Measurements from ENCODE around the gene CEP78.

- TF ChIP-seq, protein P1, sequence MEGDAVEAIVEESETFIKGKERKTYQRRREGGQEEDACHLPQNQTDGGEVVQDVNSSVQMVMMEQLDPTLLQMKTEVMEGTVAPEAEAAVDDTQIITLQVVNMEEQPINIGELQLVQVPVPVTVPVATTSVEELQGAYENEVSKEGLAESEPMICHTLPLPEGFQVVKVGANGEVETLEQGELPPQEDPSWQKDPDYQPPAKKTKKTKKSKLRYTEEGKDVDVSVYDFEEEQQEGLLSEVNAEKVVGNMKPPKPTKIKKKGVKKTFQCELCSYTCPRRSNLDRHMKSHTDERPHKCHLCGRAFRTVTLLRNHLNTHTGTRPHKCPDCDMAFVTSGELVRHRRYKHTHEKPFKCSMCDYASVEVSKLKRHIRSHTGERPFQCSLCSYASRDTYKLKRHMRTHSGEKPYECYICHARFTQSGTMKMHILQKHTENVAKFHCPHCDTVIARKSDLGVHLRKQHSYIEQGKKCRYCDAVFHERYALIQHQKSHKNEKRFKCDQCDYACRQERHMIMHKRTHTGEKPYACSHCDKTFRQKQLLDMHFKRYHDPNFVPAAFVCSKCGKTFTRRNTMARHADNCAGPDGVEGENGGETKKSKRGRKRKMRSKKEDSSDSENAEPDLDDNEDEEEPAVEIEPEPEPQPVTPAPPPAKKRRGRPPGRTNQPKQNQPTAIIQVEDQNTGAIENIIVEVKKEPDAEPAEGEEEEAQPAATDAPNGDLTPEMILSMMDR (IDR thresholded peaks at IDR 0.05 in 8 of 11, conservative IDR thresholded peaks at IDR 0.05 in 3 of 11), result no peak
- no peak for TF ChIP-seq POLR2AphosphoS5 (IDR thresholded peaks at IDR 0.05)
- TF ChIP-seq POLR2A (IDR thresholded peaks at IDR 0.05), result no peak
Measured at GRCh38 chr9:78300209-78300608, 64.3 kb downstream of the CEP78 start.
